H1 (cell line): ENCODE data around the gene ABHD4. TPM values are rescaled to one million over a fixed set of nuclear protein-coding genes. Genes with fewer than 3 reads are reported as not detected.

Experiments
- CTCF ChIA-PET: fragments of 300-600 bp; sonication (Branson Sonifier 250); formaldehyde crosslinking; loops from one replicate; lab custom pipeline; 2021; ENCODE audit not compliant: partially characterized antibody; lab: Charles Lee
- POLR2A ChIA-PET: fragments of 300-600 bp; sonication (Branson Sonifier 250); formaldehyde crosslinking; loops from one replicate; lab custom pipeline; 2021; ENCODE audit warnings: inconsistent platforms; ENCODE audit not compliant: partially characterized antibody; lab: Charles Lee
- DNase-seq, 2 experiments: peaks; one replicate each; pipeline versions ENCODE4 v3.0.0 to v3.0.0-alpha.2; 2010 to 2022; ENCODE audit warnings: low spot score in 2 of 2, low read depth in 1 of 2, mixed read lengths in 1 of 2
- FAIRE-seq: peaks from 2 replicates; lab custom pipeline; 2011; peaks lifted over from hg19 to GRCh38; lab: Jason Lieb, UNC
- H2AFZ ChIP-seq: 2 replicates; pipeline ENCODE4 v1.8.1; 2012; ENCODE audit warnings: low read length, inconsistent platforms
- H2AK5ac ChIP-seq: 2 replicates; pipeline ENCODE4 v1.6.1; 2013; ENCODE audit warnings: low read depth, low read length
- H2BK120ac ChIP-seq: replicated peaks from 2 replicates; pipeline ENCODE3; 2013; ENCODE audit warnings: low read depth, low read length, inconsistent platforms
- H2BK12ac ChIP-seq: 2 replicates; pipeline ENCODE4 v1.6.1; 2013; ENCODE audit warnings: low read depth, low read length
- H2BK15ac ChIP-seq: 2 replicates; pipeline ENCODE4 v1.6.1; 2013; ENCODE audit warnings: low read length
- H2BK20ac ChIP-seq: 2 replicates; pipeline ENCODE4 v1.6.1; 2013; ENCODE audit warnings: low read length
- H2BK5ac ChIP-seq: 2 replicates; pipeline ENCODE4 v1.6.1; 2013; ENCODE audit warnings: low read depth, low read length
- H3K14ac ChIP-seq: 2 replicates; pipeline ENCODE4 v1.6.1; 2013; ENCODE audit warnings: inconsistent platforms; ENCODE audit not compliant: insufficient read length
- H3K18ac ChIP-seq: 2 replicates; pipeline ENCODE4 v1.6.1; 2013; ENCODE audit warnings: low read length; ENCODE audit errors: extremely low read depth
- H3K23ac ChIP-seq: 2 replicates; pipeline ENCODE4 v1.6.1; 2013; ENCODE audit warnings: inconsistent platforms; ENCODE audit not compliant: insufficient read length
- H3K23me2 ChIP-seq: 2 replicates; pipeline ENCODE4 v1.6.1; 2013; ENCODE audit warnings: low read depth, low read length
- H3K27ac ChIP-seq: 2 replicates; pipeline ENCODE4 v1.6.1; 2011; ENCODE audit warnings: low read depth, low read length, inconsistent platforms
- H3K27me3 ChIP-seq, 4 experiments: replicated peaks in 1 of 4; 1 replicate in 1 of 4; 2 replicates in 3 of 4; pipeline versions ENCODE4 v1.6.1 to v1.8.1; 2011 to 2013; ENCODE audit warnings: low read length in 3 of 4, mild to moderate bottlenecking in 3 of 4, inconsistent platforms in 2 of 4, mixed read lengths in 2 of 4, moderate library complexity in 1 of 4; ENCODE audit not compliant: control insufficient read depth in 3 of 4, insufficient read depth in 3 of 4; ENCODE audit errors: extremely low read depth in 1 of 4
- H3K36me3 ChIP-seq, 4 experiments: 2 replicates each; pipeline versions ENCODE4 v1.6.1 to v1.8.1; 2011 to 2013; ENCODE audit warnings: mild to moderate bottlenecking in 4 of 4, low read length in 3 of 4, moderate library complexity in 2 of 4, control low read depth in 1 of 4, inconsistent platforms in 1 of 4; ENCODE audit not compliant: insufficient read depth in 4 of 4, control insufficient read depth in 2 of 4
- H3K4ac ChIP-seq: replicated peaks from 2 replicates; pipeline ENCODE3; 2013; ENCODE audit warnings: low read length, low read depth, mixed read lengths, inconsistent platforms; ENCODE audit not compliant: insufficient read length
- H3K4me1 ChIP-seq, 4 experiments: replicated peaks in 1 of 4; 1 replicate in 1 of 4; 2 replicates in 3 of 4; pipeline versions ENCODE4 v1.6.1 to v1.8.1; 2011 to 2013; ENCODE audit warnings: low read length in 3 of 4, inconsistent platforms in 2 of 4, mixed read lengths in 1 of 4; ENCODE audit not compliant: insufficient read depth in 4 of 4, control insufficient read depth in 3 of 4
- H3K4me2 ChIP-seq, 2 experiments: 2 replicates each; pipeline versions ENCODE4 v1.6.1 to v1.8.1; 2011 to 2013; ENCODE audit warnings: low read depth in 2 of 2, low read length in 2 of 2, control low read depth in 1 of 2, inconsistent platforms in 1 of 2, mild to moderate bottlenecking in 1 of 2; ENCODE audit not compliant: insufficient read depth in 1 of 2
- H3K4me3 ChIP-seq, 4 experiments: fragments of 200-600, 300-600 bp in 1 of 4; sonication (generic), shearing (Covaris generic), sonication (Bioruptor Twin) in 1 of 4; 2 replicates each; pipeline versions ENCODE4 v1.5.1 to v1.8.1; 2011 to 2016; ENCODE audit warnings: low read length in 4 of 4, low read depth in 3 of 4, control low read depth in 2 of 4, inconsistent platforms in 2 of 4, mild to moderate bottlenecking in 2 of 4, mixed read lengths in 1 of 4, moderate library complexity in 1 of 4; ENCODE audit not compliant: insufficient read depth in 2 of 4; ENCODE audit errors: extremely low read depth in 1 of 4
- H3K56ac ChIP-seq: replicated peaks from 2 replicates; pipeline ENCODE3; 2013; ENCODE audit warnings: low read depth, mild to moderate bottlenecking, mixed read lengths, low read length, inconsistent platforms; ENCODE audit not compliant: insufficient read length
- H3K79me1 ChIP-seq: 2 replicates; pipeline ENCODE4 v1.6.1; 2013; ENCODE audit warnings: low read depth, low read length, control low read depth
- H3K79me2 ChIP-seq, 2 experiments: 2 replicates each; pipeline versions ENCODE4 v1.6.1 to v1.8.1; 2012 to 2013; ENCODE audit warnings: low read length in 2 of 2, mild to moderate bottlenecking in 2 of 2, inconsistent platforms in 1 of 2; ENCODE audit not compliant: insufficient read depth in 2 of 2, control insufficient read depth in 1 of 2
- H3K9ac ChIP-seq, 4 experiments: replicated peaks in 1 of 4; 1 replicate in 1 of 4; 2 replicates in 3 of 4; pipeline versions ENCODE4 v1.6.1 to v1.8.1; 2011 to 2013; ENCODE audit warnings: low read depth in 3 of 4, low read length in 3 of 4, control low read depth in 2 of 4, mild to moderate bottlenecking in 2 of 4, moderate library complexity in 2 of 4, inconsistent platforms in 1 of 4; ENCODE audit errors: extremely low read depth in 1 of 4
- H3K9me3 ChIP-seq, 2 experiments: 2 replicates each; pipeline versions ENCODE4 v1.6.1 to v1.8.1; 2012 to 2013; ENCODE audit warnings: mild to moderate bottlenecking in 2 of 2, moderate library complexity in 2 of 2, control low read depth in 1 of 2, inconsistent platforms in 1 of 2, low read depth in 1 of 2, low read length in 1 of 2, mixed read lengths in 1 of 2; ENCODE audit not compliant: insufficient read depth in 2 of 2
- H4K20me1 ChIP-seq, 2 experiments: replicated peaks in 1 of 2; 2 replicates each; pipeline versions ENCODE3 to v1.8.1; 2011 to 2013; ENCODE audit warnings: inconsistent platforms in 2 of 2, low read length in 2 of 2, mild to moderate bottlenecking in 1 of 2; ENCODE audit not compliant: insufficient read depth in 2 of 2, control insufficient read depth in 1 of 2
- H4K5ac ChIP-seq: 2 replicates; pipeline ENCODE4 v1.6.1; 2013; ENCODE audit warnings: low read length, low read depth, mixed read lengths, inconsistent platforms; ENCODE audit not compliant: insufficient read length
- H4K8ac ChIP-seq: 2 replicates; pipeline ENCODE4 v1.8.0; 2013; ENCODE audit warnings: mild to moderate bottlenecking, moderate library complexity, low read length, inconsistent platforms; ENCODE audit not compliant: insufficient read depth; ENCODE audit errors: extremely low read depth
- H4K91ac ChIP-seq: replicated peaks from 2 replicates; pipeline ENCODE3; 2013; ENCODE audit warnings: low read length, mixed read lengths, inconsistent platforms; ENCODE audit not compliant: insufficient read length
- ASH2L ChIP-seq: fragments of 200-600, 300-600 bp; sonication (generic); IDR thresholded peaks from one replicate; pipeline ENCODE4 v1.7.1; 2017; ENCODE audit warnings: low read length
- BRCA1 ChIP-seq: IDR thresholded peaks from 2 replicates; pipeline ENCODE4 v1.6.1; 2012; ENCODE audit warnings: low read depth, low read length, improper control_type of control experiment
- CBX5 ChIP-seq: fragments of 300-800, 300-1000 bp; sonication (generic); IDR thresholded peaks from 2 replicates; pipeline ENCODE4 v1.7.1; 2016; ENCODE audit warnings: antibody characterized with exemption, low read length, low read depth
- CREB1 ChIP-seq: IDR thresholded peaks from 2 replicates; pipeline ENCODE4 v1.6.1; 2012; ENCODE audit warnings: inconsistent platforms
- EGR1 ChIP-seq: IDR thresholded peaks from 2 replicates; pipeline ENCODE4 v1.6.1; 2011; ENCODE audit warnings: low read depth, low read length, borderline replicate concordance
- EZH2 ChIP-seq: fragments of 200-600 bp; sonication (generic); IDR thresholded peaks from 2 replicates; pipeline ENCODE4 v1.7.1; 2012; ENCODE audit warnings: low read depth, mild to moderate bottlenecking, moderate library complexity, low read length, inconsistent platforms; ENCODE audit not compliant: severe bottlenecking
- GABPA ChIP-seq: IDR thresholded peaks from 2 replicates; pipeline ENCODE4 v1.6.1; 2011; ENCODE audit warnings: mild to moderate bottlenecking, low read length, moderate library complexity, borderline replicate concordance; ENCODE audit not compliant: insufficient read depth
- HDAC2 ChIP-seq, 2 experiments: fragments of 300-600 bp in 1 of 2; sonication (generic) in 1 of 2; IDR thresholded peaks; 2 replicates each; pipeline ENCODE4 v1.6.1; 2011 to 2012; ENCODE audit warnings: low read depth in 2 of 2, low read length in 2 of 2, mild to moderate bottlenecking in 2 of 2, moderate library complexity in 2 of 2, borderline replicate concordance in 1 of 2, inconsistent platforms in 1 of 2
- JUND ChIP-seq: IDR thresholded peaks from 2 replicates; pipeline ENCODE4 v1.6.1; 2011; ENCODE audit warnings: mild to moderate bottlenecking, improper control_type of control experiment, low read length
- POLR2A ChIP-seq, 2 experiments: IDR thresholded peaks; 1 replicate in 1 of 2; 2 replicates in 1 of 2; pipeline ENCODE4 v1.6.1; 2011; ENCODE audit warnings: low read depth in 2 of 2, low read length in 2 of 2, mild to moderate bottlenecking in 2 of 2; ENCODE audit errors: control extremely low read depth in 1 of 2
- RBBP5 ChIP-seq: IDR thresholded peaks from 2 replicates; pipeline ENCODE4 v1.7.1; 2012; ENCODE audit warnings: low read depth, mild to moderate bottlenecking, inconsistent platforms, low read length, moderate library complexity, borderline replicate concordance
- SP4 ChIP-seq: IDR thresholded peaks from 2 replicates; pipeline ENCODE4 v1.6.1; 2012; ENCODE audit warnings: low read length, inconsistent platforms
- TBP ChIP-seq: IDR thresholded peaks from 2 replicates; pipeline ENCODE4 v1.6.1; 2011; ENCODE audit warnings: low read depth, low read length, improper control_type of control experiment
- ZNF274 ChIP-seq: IDR thresholded peaks from 2 replicates; pipeline ENCODE4 v1.7.0; 2012; ENCODE audit warnings: low read length, borderline replicate concordance; ENCODE audit errors: extremely low read depth
- WGBS, 2 experiments: shearing (Covaris generic) in 1 of 2; methylation state at CpG; one replicate each; pipeline versions ENCODE4 v1.1.6 to v1.1.7; 2013 to 2015; ENCODE audit warnings: low lambda C conversion rate in 2 of 2, mixed read lengths in 2 of 2, inconsistent platforms in 1 of 2, low coverage in 1 of 2, missing lambda C conversion rate in 1 of 2; ENCODE audit not compliant: insufficient replicate concordance in 2 of 2, insufficient coverage in 1 of 2, insufficient read length in 1 of 2; ENCODE audit errors: extremely low coverage in 1 of 2, missing lambda C conversion rate in 1 of 2; 5-methylcytosine and 5-hydroxymethylcytosine counted together
- polyA plus RNA-seq, 7 experiments: library from polyadenylated mRNA; depleted of rRNA in 3 of 7; stranded (reverse) in 5 of 7; unstranded in 2 of 7; fragments of >200 nt in 5 of 7; fragments of 200-250 nt in 2 of 7; gene quantifications; 1 replicate in 5 of 7; 2 replicates in 1 of 7; 4 replicates in 1 of 7; pipeline versions ENCODE4 v1.2.1 to v1.2.3, GENCODE V29; 2011 to 2013; ENCODE audit warnings: missing spikeins in 2 of 7, mixed read lengths in 2 of 7
- total RNA-seq: library from RNA; stranded (reverse); fragmentation: NEBNext Ultra II Directional; extraction: Animal tissue kit (Norgen Biotek cat#: 25700); gene quantifications from 2 replicates; pipeline ENCODE4 v1.2.1, GENCODE V29; 2021

The ABHD4 gene
- total and polyA plus RNA-seq, 2 of the 8 experiments (the other 6 are each of a cell fraction or from before 2014, with no cell fraction given): 32.4 to 42.9 TPM

DNA sequence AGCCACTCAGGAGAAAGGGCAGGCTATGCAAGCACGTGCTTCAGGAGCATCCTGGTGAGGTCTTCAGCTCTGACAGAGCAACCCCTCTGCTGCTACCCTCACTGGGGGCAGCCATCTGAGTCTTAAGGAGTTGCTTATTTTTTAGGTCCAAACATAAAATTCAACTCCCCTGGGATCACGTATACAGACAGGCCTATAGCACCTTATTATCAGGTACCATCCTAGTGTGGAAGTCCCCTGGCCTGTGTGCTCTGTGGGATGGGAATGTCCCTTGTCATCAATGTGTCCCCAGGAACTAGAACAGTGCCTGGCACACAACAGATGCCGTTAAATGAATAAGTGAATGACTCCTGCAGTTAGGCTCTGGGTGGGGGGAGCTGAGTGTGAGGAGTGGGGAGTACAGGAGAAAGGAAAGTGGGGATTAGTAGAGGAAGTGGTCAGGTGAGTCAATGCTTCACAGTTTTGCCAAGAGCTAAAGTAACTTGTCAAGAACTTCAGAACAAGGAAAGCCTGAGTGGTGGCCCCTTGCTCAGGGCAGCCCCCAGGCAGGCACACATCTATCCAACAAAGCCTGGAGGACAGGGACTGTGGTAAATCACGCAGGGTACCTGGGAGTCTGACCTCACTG is 42.6 kb upstream of the ABHD4 start:
- WGBS, 2 experiments: 89% methylated on average over 4 of the region's 4 CpGs; no CpG with 5 or more reads in 1 of the 2 experiments
- CTCF ChIA-PET: interaction anchor here (0.6 to 3.5 kb wide), 25 partner anchors 9 to 1776 kb away, joined by 3 to 38 read pairs (median 5); no protein-coding TSS in a partner anchor
- TF ChIP-seq ZNF274 (no peak), CBX5 (no peak), TBP (no peak), BRCA1 (no peak), JUND (no peak), CREB1 (no peak), HDAC2 (IDR thresholded peaks at IDR 0.05; ENCODE audit: borderline replicate concordance in 1 of 2, low read depth in 2 of 2, low read length in 2 of 2) (no peak), EZH2 (no peak), RBBP5 (no peak), GABPA (no peak), SP4 (no peak), POLR2A (IDR thresholded peaks at IDR 0.05; ENCODE audit: control extremely low read depth in 1 of 2, low read depth in 2 of 2, low read length in 2 of 2) (no peak), EGR1 (no peak), ASH2L (no peak)

More for the DNA sequence above, 42.6 kb upstream of the ABHD4 start:
- POLR2A ChIA-PET: interaction anchor here (0.6 to 1.7 kb wide), 5 partner anchors 8 to 98 kb away, joined by 3 to 4 read pairs (median 3); partner anchors contain the start of gene DAD1
- no peak overlapping the region for H3K9ac ChIP-seq
- H2AK5ac ChIP-seq: peak overlapping the region; percentile 65; the same call in 1 of the 2 replicates
- H3K27ac ChIP-seq: no peak overlapping the region
- no peak overlapping the region for H3K23ac ChIP-seq
- H3K56ac ChIP-seq: no peak overlapping the region
- peak overlapping the region; percentile 89; the same call in 1 of the 2 replicates for H2BK12ac ChIP-seq
- H2BK20ac ChIP-seq: peak overlapping the region; percentile 55; the same call in 1 of the 2 replicates
- H3K4me2 ChIP-seq: no peak overlapping the region
- no peak overlapping the region for H3K4me3 ChIP-seq
- no peak overlapping the region for H2BK120ac ChIP-seq
- 0 out of 2 replicates have a peak overlapping the region, but pooled peaks have one; percentile 90 for H2BK5ac ChIP-seq
- H4K8ac ChIP-seq: no peak overlapping the region
- H3K36me3 ChIP-seq: no peaks in the 10 kb centered on the region
- no peak overlapping the region for H3K14ac ChIP-seq
- H3K79me2 ChIP-seq: no peaks in the 10 kb centered on the region
- FAIRE-seq (no peak), DNase-seq (no peak)
- 0 out of 2 replicates have a peak overlapping the region, but pooled peaks have one; percentile 40 for H3K18ac ChIP-seq
- H3K4ac ChIP-seq: no peak overlapping the region
- no peaks in the 10 kb centered on the region for H3K23me2 ChIP-seq
- peak overlapping the region; percentile 38 for H4K91ac ChIP-seq
- no peaks in the 10 kb centered on the region for H4K20me1 ChIP-seq
- H2BK15ac ChIP-seq: 0 out of 2 replicates have a peak overlapping the region, but pooled peaks have one; percentile 88
- no peaks in the 10 kb centered on the region for H3K79me1 ChIP-seq
- no peaks in the 10 kb centered on the region for H3K27me3 ChIP-seq
- no peak overlapping the region for H2AFZ ChIP-seq
- H3K9me3 ChIP-seq: no peaks in the 10 kb centered on the region
- H3K4me1 ChIP-seq: peaks cover 3 to 13% (median 7%) of the 10 kb centered on the region in 4 experiments
- H4K5ac ChIP-seq: no peak overlapping the region
